Muscle layer of colon (tissue), 2 donors: ENCODE results near the gene ZFPM1.
"Not testable (repeated sequence)": the region's sequence is repeated elsewhere in the genome, so short reads cannot be mapped to it uniquely, and the experiment has no call there.

Source experiments
- H3K27ac ChIP-seq: one replicate; pipeline ENCODE4 v1.7.0; 2013; ENCODE audit warnings: low read depth, mild to moderate bottlenecking, low read length, moderate library complexity
- H3K27me3 ChIP-seq, 2 donors: one replicate each; pipeline ENCODE4 v1.7.0; 2013; ENCODE audit warnings: low read length in 2 of 2, mild to moderate bottlenecking in 2 of 2; ENCODE audit not compliant: insufficient read depth in 2 of 2, control insufficient read depth in 1 of 2
- H3K36me3 ChIP-seq: one replicate; pipeline ENCODE4 v1.7.0; 2013; ENCODE audit warnings: mild to moderate bottlenecking, low read length; ENCODE audit not compliant: insufficient read depth
- H3K4me1 ChIP-seq: one replicate; pipeline ENCODE4 v1.7.0; 2013; ENCODE audit warnings: mild to moderate bottlenecking, low read length; ENCODE audit not compliant: insufficient read depth
- H3K4me3 ChIP-seq, 2 donors: one replicate each; pipeline ENCODE4 v1.7.0; 2013; ENCODE audit warnings: low read length in 2 of 2, low read depth in 1 of 2, mild to moderate bottlenecking in 1 of 2, moderate library complexity in 1 of 2
- H3K9ac ChIP-seq: one replicate; pipeline ENCODE4 v1.7.0; 2013; ENCODE audit warnings: low read length
- H3K9me3 ChIP-seq: one replicate; pipeline ENCODE4 v1.7.0; 2013; ENCODE audit warnings: mild to moderate bottlenecking, low read length
- donor health status: abdominal sarcoma.
- donor health status: Adenocarcinoma of cecum.

The ZFPM1 gene

DNA sequence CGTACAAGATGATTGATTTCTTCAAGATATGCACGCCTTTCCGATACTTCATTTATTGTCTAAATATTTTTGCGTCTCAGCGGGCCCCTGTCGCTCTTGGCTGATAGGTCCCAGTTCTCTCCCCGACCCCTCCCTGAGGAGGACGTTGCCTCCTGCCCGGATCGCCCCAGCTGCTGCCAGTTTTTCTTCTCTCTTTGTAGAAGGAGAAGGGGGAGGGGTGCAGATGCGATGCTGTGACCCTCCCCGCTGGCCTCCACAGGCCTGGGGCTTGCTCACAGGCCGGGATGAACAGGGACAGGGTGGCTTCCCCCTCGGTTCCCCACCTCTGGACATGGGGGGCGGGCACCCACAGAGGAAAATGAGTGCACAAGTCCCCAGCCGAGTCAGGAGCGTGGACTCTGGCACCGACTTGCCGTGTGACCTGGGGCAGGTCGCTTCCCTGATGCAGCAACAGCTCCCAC, 63.6 kb downstream of the ZFPM1 start:
- no peak overlapping the region for H3K27ac ChIP-seq
- H3K36me3 ChIP-seq = no peaks in the 10 kb centered on the region
- no peak overlapping the region for H3K9ac ChIP-seq
- peaks cover 0 to 61% of the 10 kb centered on the region in 2 donors for H3K27me3 ChIP-seq
- no peaks in the 10 kb centered on the region for H3K9me3 ChIP-seq
- no peaks in the 10 kb centered on the region for H3K4me1 ChIP-seq
- no peak overlapping the region for H3K4me3 ChIP-seq

DNA sequence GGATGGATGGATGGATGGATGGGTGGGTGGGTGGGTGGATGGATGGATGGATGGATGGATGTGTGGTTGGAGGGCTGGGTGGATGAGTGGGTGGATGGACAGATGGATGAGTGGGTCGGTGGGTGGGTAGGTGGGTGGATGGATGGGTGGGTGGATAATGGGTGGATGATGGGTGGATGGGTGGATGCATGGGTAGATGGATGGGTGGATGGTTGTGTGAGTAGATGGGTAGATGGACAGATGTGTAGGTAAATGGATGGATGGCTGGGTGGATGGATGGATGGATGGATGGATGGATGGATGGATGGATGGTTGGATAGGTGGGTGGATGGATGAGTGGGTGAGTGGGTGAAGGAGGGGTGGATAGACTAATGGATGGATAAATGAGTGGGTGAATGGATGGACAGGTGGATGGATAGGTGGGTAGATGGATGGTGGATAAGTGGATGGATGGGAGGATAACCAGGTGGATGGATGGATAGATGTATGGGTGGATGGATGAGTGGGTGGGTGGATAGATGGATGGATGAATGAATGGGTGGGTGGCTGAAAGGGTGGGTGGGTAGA, 64.2 kb downstream of the ZFPM1 start:
- not testable (repeated sequence) for H3K36me3 ChIP-seq, H3K9ac ChIP-seq, H3K4me1 ChIP-seq, H3K4me3 ChIP-seq, H3K9me3 ChIP-seq, H3K27ac ChIP-seq
- peaks cover 0 to 61% of the 10 kb centered on the region in 2 donors for H3K27me3 ChIP-seq

DNA sequence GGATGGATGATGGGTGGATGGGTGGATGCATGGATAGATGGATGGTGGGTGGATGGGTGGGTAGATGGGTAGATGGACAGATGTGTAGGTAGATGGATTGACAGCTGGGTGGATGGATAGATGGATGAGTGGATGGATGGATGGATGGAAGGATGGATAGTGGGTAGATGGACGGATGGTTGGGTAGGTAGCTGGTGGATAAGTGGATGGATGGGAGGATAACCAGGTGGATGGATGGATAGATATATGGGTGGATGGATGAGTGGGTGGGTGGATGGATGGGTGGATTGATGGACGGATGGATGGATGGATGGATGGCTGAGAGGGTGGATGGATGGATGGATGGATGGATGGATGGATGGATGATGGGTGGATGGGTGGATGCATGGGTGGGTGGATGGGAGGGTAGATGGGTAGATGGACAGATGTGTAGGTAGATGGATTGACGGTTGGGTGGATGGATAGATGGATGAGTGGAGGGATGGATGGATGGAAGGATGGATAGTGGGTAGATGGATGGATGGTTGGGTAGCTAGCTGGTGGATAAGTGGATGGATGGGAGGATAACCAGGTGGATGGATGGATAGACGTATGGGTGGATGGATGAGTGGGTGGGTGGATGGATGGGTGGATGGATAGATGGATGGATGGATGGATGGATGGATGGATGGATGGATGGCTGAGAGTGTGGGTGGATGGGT, 65.5 kb downstream of the ZFPM1 start:
- not testable (repeated sequence) for H3K27ac ChIP-seq, H3K36me3 ChIP-seq, H3K4me1 ChIP-seq, H3K9ac ChIP-seq, H3K9me3 ChIP-seq, H3K4me3 ChIP-seq
- peaks cover 0 to 62% of the 10 kb centered on the region in 2 donors for H3K27me3 ChIP-seq

DNA sequence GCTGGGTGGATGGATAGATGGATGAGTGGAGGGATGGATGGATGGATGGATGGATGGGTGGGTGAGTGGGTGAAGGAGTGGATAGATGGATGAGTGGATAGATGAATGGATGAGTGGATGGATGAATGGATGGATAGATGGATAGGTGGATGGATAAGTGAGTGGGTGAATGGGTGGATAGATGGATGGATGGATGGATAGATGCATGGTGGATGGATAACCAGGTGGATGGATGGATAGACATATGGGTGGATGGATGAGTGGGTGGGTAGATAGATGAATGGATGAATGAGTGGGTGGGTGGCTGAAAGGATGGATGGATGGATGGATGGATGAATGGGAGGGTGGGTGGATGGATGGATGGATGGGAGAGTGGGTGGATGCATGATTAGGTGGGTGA, 66.2 kb downstream of the ZFPM1 start:
- Histone ChIP-seq H3K4me1 (no peaks in the 10 kb centered on the region), H3K27ac (no peak overlapping the region), H3K9ac (no peak overlapping the region), H3K4me3 (no peak overlapping the region), H3K27me3 (peaks cover 0 to 63% of the 10 kb centered on the region in 2 donors), H3K9me3 (no peaks in the 10 kb centered on the region), H3K36me3 (no peaks in the 10 kb centered on the region)

DNA sequence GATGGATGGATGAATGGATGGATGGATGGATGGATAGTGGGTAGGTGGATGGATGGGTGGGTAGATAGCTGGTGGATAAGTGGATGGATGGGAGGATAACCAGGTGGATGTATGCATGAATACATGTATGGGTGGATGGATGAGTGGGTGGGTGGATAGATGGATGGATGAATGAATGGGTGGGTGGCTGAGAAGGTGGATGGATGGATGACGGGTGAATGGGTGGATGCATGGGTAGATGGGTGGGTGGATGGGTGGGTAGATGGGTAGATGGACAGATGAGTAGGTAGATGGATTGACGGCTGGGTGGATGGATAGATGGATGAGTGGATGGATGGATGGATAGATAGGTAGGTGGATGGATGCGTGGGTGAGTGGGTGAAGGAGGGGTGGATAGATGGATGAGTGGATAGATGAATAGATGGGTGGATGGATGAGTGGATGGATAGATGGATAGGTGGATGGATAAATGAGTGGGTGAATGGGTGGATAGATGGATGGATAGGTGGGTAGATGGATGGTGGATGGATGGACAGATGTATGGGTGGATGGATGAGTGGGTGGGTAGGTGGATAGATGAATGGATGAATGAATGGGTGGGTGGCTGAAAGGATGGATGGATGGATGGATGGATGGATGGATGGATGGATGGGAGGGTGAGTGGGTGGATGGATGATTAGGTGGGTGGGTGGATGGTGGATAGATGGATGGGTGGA, 67.0 kb downstream of the ZFPM1 start:
- no peak overlapping the region for H3K9ac ChIP-seq
- no peak overlapping the region for H3K4me3 ChIP-seq
- no peaks in the 10 kb centered on the region for H3K36me3 ChIP-seq
- H3K9me3 ChIP-seq = no peaks in the 10 kb centered on the region
- no peaks in the 10 kb centered on the region for H3K4me1 ChIP-seq
- no peak overlapping the region for H3K27ac ChIP-seq
- peaks cover 0 to 67% of the 10 kb centered on the region in 2 donors for H3K27me3 ChIP-seq

DNA sequence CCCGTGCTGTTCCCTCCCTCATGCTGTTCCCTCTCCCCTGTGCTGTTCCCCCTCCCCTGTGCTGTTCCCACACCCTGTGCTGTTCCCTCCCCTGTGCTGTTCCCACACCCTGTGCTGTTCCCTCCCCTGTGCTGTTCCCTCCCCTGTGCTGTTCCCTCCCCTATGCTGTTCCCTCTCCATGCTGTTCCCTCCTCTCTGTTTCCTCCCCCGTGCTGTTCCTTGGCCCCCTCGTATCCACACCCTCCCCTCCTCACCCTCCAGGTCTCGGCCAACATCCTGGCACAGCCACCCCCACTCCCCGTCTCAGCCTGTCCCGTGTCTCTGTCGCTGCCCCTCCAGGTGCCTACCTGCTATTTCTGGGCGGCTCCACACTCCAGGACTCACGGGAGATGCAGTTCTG, 68.6 kb downstream of the ZFPM1 start:
- Histone ChIP-seq H3K9ac (no peak overlapping the region), H3K36me3 (no peaks in the 10 kb centered on the region), H3K27me3 (peaks cover 0 to 56% of the 10 kb centered on the region in 2 donors), H3K9me3 (no peaks in the 10 kb centered on the region), H3K4me3 (no peak overlapping the region), H3K4me1 (no peaks in the 10 kb centered on the region), H3K27ac (no peak overlapping the region)

DNA sequence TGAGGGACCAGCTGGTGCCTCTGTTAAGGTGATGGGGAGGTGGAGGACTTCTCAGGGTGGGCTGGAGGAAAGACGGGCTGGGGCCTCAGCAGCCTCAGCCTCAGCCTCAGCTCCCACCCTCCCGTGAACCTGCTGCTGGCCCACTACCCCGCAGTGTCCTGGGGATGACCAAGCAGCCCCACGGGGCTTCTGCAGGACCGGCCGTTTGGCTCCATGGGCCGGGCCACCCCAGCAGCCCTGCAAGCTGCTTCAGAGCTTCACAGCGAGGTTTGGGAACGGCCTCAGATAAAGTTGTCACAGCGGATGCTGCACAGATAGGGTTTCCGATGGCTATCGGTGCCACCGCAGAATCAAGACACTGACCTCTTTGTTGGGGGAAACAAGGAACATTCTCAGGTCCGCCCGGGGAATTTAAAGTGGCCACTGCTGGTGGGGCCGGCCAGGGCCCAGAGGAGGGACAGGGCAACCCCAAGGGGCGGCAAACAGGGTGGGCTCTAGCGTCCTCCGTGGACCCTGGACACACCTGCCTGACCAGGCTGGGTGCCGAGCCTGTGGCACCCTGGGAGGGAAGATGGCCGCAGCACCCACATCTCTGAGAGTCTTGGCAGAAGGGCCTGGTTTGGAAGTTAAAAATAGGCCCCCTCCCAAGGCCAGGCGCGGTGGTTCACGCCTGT, 69.3 kb downstream of the ZFPM1 start:
- Histone ChIP-seq H3K9ac (no peak overlapping the region), H3K4me1 (peaks cover 6% of the 10 kb centered on the region)

DNA sequence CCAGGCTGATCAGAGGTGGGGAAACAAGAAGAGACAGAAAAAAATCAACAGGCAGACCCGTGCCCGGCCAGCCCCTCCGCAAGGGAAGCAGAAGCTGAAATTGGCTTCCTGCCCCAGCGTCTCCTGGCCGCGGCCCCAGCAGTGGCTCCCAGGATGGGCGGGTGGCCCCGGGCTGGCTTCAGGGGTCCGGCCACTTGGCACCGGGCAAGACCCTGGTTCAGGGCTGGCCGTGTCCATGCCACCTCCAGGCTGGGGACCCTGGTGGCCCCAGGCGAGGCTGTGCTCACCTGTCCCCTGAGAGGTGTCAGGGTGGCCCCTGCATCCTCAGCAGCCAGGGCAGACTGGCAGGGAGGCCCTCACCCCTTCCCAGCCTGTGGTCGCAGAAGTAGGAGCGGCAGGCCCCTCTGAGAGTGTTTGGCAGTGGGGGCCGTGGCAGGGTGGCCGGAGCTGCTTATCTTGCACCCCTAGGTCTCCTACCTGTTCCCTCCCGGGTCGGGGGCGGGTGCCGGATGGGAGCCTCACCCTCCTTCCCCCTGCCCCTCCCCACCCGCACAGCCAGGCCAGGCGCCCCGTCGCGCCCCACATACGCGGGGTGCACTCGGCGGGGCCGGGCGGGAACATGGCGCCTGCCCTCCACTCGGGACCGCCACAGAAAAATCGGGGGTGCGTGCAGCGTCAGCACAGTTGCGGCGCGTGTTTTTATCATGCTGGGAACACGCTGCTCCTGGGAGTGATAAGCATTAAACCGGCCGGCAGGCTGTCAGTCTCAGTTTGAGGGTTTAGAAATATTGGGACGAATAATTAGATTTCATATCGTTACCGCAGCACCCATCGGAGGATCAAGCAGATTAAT, 70.5 kb downstream of the ZFPM1 start:
- H3K9ac ChIP-seq = no peak overlapping the region
- H3K9me3 ChIP-seq = no peaks in the 10 kb centered on the region
- no peak overlapping the region for H3K27ac ChIP-seq
- H3K36me3 ChIP-seq = no peaks in the 10 kb centered on the region
- peaks cover 7% of the 10 kb centered on the region for H3K4me1 ChIP-seq
- H3K27me3 ChIP-seq = peaks cover 0 to 48% of the 10 kb centered on the region in 2 donors
- no peak overlapping the region for H3K4me3 ChIP-seq

More for the DNA sequence above, 69.3 kb downstream of the ZFPM1 start:
- Histone ChIP-seq H3K36me3 (no peaks in the 10 kb centered on the region), H3K27me3 (peaks cover 0 to 54% of the 10 kb centered on the region in 2 donors), H3K27ac (no peak overlapping the region), H3K4me3 (no peak overlapping the region), H3K9me3 (no peaks in the 10 kb centered on the region)

DNA sequence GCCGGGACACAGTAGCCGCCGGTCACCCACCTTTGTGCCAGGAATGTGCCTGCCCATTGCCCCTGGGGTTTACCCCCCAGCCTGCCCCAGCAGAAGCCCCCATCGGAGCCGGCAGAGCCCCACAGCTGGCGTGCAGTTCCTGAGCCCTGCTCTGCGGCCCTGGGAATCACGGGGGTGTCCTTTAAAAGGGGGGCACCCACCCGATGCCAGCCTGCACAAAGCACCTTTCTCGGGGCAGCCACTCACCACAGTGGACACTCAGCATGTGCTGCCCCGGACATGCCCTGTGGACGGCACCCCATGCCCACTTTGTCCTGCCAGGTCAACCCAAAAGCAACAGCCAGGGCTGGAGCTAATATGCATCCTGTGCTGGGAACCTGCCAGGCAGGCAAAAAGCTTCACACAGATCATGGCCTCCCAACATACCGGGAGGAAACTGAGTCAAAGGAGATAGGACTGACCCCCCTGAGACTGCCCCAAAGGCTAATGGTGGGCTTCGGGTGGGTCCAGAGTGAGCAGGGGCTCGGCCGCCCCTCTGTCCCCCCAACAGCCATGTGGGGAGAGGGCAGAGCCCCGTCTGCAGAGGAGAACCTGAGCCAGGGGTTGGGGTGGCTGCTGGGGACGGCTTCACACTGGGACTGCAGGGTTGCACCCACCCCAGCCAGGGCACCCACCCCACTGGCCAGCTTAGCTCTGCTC, 71.3 kb downstream of the ZFPM1 start:
- Histone ChIP-seq H3K27me3 (peaks cover 0 to 44% of the 10 kb centered on the region in 2 donors), H3K36me3 (no peaks in the 10 kb centered on the region), H3K27ac (no peak overlapping the region), H3K9ac (no peak overlapping the region), H3K4me3 (no peak overlapping the region), H3K9me3 (no peaks in the 10 kb centered on the region), H3K4me1 (peaks cover 7% of the 10 kb centered on the region)

DNA sequence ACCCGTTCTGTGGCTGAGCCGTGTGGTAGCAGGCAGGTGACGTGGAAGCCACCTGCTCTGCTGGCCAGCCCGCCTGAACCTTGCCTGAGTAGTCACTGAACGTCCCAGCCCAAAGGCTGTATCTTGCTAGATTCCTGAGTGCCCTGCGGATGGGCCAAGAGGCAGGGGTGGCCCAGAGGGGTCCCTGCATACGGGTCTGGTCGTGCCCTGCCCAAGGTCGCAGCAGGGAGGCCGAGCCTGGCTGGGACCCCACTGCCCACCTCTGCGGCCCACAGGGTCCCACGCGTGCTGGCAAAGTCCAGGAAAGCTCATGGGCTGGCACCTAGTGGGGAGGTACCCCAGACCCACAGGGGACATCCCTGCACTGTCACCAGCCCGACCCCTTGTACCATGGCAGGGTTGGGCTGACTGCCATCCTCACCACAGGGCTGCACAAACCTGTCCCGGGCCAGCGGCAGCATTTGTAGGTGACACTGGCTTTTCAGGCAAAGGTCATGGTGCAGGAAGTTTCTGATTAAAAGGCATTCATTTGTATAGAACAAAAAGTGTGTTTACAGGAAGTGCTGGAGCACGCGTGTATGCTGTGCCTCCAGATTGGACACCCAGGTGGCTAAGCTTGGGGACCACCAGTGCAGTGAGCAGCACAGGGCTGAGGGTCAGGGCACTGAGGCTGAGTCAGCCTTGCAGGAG, 72.0 kb downstream of the ZFPM1 start:
- H3K9me3 ChIP-seq = no peaks in the 10 kb centered on the region
- H3K27me3 ChIP-seq = peaks cover 0 to 40% of the 10 kb centered on the region in 2 donors
- no peak overlapping the region for H3K9ac ChIP-seq
- H3K27ac ChIP-seq = no peak overlapping the region
- H3K4me1 ChIP-seq = peaks cover 7% of the 10 kb centered on the region
- no peaks in the 10 kb centered on the region for H3K36me3 ChIP-seq
- H3K4me3 ChIP-seq = no peak overlapping the region
